GM19023 (cell line): Measurements from ENCODE around the gene CADPS2.

Experiments used
- ATAC-seq: cut with Tn5 transposase; IDR thresholded peaks from one replicate; pipeline ENCODE4 v1.9.1; 2021; ENCODE audit warnings: mild to moderate bottlenecking, moderate library complexity; ENCODE audit not compliant: unreplicated experiment

The CADPS2 gene

GRCh38 chr7:122544463-122544862, 341.8 kb downstream of the CADPS2 start:
- ATAC-seq: peak; percentile 92

- no peak for ATAC-seq
Observed at GRCh38 chr7:122543891-122544290, 342.4 kb downstream of the CADPS2 start.

GRCh38 chr7:122543166-122543565, 343.1 kb downstream of the CADPS2 start:
- no peak for ATAC-seq

- no peak for ATAC-seq
Observed at GRCh38 chr7:122535086-122535485, 351.2 kb downstream of the CADPS2 start.

- ATAC-seq: no peak
Observed at GRCh38 chr7:122532406-122533269, 353.6 kb downstream of the CADPS2 start.

- ATAC-seq: no peak
Observed at GRCh38 chr7:122528879-122529481, 357.3 kb downstream of the CADPS2 start.

GRCh38 chr7:122525355-122525754, 360.9 kb downstream of the CADPS2 start:
- no peak for ATAC-seq

- ATAC-seq: no peak
Observed at GRCh38 chr7:122521767-122522166, 364.5 kb downstream of the CADPS2 start.

- no peak for ATAC-seq
Observed at GRCh38 chr7:122520971-122521555, 365.2 kb downstream of the CADPS2 start.

GRCh38 chr7:122518488-122518887, 367.8 kb downstream of the CADPS2 start:
- ATAC-seq: no peak

GRCh38 chr7:122517576-122517975, 368.7 kb downstream of the CADPS2 start:
- no peak for ATAC-seq

- ATAC-seq: no peak
Observed at GRCh38 chr7:122515404-122515803, 370.9 kb downstream of the CADPS2 start.

- no peak for ATAC-seq
Observed at GRCh38 chr7:122511268-122511667, 375.0 kb downstream of the CADPS2 start.

- ATAC-seq: no peak
Observed at GRCh38 chr7:122507591-122507990, 378.7 kb downstream of the CADPS2 start.

GRCh38 chr7:122492007-122492406, 394.3 kb downstream of the CADPS2 start:
- ATAC-seq: no peak

- no peak for ATAC-seq
Observed at GRCh38 chr7:122488241-122488640, 398.0 kb downstream of the CADPS2 start.

GRCh38 chr7:122487131-122487530, 399.1 kb downstream of the CADPS2 start:
- no peak for ATAC-seq

- no peak for ATAC-seq
Observed at GRCh38 chr7:122485856-122486255, 400.4 kb downstream of the CADPS2 start.

GRCh38 chr7:122482212-122482611, 404.0 kb downstream of the CADPS2 start:
- ATAC-seq: no peak

GRCh38 chr7:122470859-122471258, 415.4 kb downstream of the CADPS2 start:
- no peak for ATAC-seq

- no peak for ATAC-seq
Observed at GRCh38 chr7:122468945-122469344, 417.3 kb downstream of the CADPS2 start.
